Middle frontal gyrus (tissue), 1 donor: ENCODE data around the gene PCGF2.

Experiments used
- DNase-seq: peaks from one replicate; pipeline ENCODE4 v3.0.0-alpha.2; 2015; ENCODE audit warnings: low spot score; ENCODE audit errors: extremely low spot score

The PCGF2 gene

DNA sequence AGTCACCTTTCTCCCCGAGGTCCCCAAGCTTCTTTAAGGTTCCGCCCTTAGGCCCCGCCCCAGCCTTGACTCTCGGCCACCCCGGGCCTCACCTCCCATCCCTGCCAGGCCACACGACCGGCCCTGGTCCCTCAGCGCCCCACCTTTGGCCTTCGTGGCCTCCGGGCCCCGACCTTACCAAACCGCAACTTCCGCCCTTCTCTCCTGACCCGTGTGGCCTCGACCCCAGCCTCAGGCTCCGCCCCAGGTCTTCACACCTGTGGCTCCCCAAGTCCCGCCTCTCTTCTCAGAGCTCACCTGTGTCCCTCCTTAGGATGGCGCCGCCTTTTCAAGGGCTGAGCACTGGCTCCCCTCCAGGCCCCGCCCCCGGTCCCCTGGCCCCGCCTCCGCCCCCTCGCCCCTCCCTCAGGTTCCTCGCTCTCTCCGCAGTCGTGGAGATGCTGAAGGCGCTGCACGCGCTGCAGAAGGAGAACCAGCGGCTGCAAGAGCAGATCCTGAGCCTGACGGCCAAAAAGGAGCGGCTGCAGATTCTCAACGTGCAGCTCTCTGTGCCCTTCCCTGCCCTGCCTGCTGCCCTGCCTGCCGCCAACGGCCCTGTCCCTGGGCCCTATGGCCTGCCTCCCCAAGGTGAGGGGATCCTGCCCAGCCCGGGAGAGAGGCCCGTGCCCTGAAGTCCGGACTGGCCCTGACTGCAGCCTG lies 28.0 kb downstream of the PCGF2 start:
- DNase-seq, result no peak

DNA sequence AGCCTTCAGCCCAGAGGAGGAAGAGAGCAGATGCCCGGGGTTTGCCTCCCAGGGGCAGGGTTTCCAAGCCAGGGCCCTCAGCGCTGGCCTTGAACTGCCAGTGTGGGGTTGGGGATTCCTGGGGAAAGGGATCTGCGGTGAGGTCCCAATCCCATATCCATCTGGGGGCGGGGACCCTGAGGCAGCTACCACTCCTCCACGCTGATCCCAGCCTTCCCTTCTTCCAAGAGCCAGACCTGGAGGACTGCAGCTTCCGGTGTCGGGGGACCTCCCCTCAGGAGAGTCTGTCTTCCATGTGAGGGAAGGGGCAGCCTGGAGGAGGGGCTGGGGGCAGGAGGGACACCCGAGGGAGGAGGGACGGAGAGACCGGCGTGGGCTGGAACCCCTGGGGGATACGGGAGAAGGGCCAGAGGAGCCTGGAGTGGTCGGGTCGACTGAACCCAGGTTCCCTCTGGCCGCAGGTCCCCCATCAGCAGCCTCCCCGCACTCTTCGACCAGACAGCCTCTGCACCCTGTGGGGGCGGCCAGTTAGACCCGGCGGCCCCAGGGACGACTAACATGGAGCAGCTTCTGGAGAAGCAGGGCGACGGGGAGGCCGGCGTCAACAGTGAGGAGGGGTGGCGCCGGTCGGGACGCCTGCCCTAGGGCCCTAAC lies 28.7 kb downstream of the PCGF2 start:
- DNase-seq, result no peak

GRCh38 chr17:38717139-38717745 lies 30.9 kb downstream of the PCGF2 start:
- no peak for DNase-seq

GRCh38 chr17:38716368-38717005 lies 31.6 kb downstream of the PCGF2 start:
- DNase-seq, result no peak

GRCh38 chr17:38715216-38715943 lies 32.8 kb downstream of the PCGF2 start:
- no peak for DNase-seq

DNA sequence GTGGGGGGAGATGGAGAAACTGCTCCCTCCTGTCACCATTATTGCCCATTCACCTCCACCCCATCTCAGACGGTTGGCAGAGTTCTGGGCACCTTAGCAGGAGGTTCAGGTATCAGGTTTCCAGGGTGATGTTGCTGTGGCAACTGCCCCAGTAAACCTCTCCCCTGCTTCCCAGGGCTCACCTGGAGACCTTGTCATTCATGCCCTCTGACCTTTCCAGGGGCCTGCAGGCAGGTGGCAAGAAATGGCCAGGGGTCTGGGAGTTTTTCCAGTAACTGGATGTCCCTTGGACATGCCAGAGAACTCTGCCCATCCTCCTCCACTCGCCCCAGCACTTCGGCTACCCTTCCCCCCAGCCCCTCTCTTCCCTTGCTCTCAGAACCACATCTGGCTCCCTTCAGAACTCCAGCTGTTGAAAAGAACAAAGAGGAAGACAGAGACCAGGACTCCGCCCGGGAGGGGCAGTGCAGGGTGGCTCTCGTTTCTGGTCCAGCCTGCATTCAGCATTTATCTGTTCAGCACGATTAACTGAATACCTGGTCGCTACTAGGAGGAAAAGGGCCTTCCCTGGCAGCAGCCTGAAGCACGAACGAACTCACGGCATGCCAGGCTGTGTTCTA lies 34.6 kb downstream of the PCGF2 start:
- no peak for DNase-seq

DNA sequence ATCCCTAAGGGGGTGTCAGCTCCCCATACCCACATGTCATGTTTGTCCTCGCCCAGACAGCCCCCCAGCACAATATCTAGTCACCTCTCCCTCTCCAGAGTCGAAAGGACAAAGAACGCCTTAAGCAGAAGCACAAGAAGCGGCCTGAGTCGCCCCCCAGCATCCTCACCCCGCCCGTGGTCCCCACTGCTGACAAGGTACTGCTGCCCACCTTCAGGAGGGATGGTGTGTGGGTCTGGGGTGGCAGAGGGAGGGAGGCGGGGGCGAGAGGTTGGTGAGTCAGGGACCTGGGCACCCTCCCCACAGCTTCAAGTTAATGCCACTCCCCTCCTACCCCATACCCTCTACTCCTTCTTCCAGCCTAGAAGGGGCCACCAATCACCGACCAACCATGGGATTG lies 35.5 kb downstream of the PCGF2 start:
- no peak for DNase-seq

DNA sequence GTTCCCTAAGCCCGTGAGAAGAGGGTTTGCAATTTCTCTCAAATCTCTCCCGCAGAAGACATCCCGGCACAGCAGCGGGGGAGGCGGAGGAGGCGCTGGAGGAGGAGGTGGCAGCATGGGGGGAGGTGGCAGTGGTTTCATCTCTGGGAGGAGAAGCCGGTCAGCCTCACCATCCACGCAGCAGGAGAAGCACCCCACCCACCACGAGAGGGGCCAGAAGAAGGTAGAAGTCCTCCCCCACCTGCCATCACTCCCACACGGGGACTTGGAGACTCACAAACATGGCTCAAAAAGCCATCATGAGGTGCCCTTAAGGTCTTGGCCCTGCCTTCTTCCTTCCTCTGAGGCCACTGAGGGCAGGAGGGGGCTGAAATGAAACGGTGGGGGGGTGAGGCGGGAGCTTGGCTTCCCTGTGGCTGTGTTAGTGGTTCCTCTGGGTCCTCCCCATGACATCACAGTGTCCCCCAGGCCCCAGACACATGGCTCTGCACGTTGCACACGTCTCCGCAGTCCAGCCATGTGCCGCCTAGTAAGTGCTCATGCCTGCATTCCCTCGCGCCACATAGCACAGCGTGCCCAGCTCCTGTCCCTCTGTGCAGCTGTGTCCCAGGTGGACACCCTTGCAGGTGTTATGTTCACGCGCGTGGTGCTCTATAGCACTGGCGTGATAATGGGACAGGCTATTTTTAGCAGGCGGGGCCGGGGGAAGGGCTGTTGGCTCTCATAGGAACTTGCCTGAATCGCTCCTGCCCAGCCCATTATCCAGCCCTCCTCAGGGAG lies 36.2 kb downstream of the PCGF2 start:
- DNase-seq, result no peak

- DNase-seq, result no peak
These were observed 37.2 kb downstream of the PCGF2 start for GRCh38 chr17:38710985-38711384.

- no peak for DNase-seq
These were observed 37.6 kb downstream of the PCGF2 start for GRCh38 chr17:38710604-38710962.

DNA sequence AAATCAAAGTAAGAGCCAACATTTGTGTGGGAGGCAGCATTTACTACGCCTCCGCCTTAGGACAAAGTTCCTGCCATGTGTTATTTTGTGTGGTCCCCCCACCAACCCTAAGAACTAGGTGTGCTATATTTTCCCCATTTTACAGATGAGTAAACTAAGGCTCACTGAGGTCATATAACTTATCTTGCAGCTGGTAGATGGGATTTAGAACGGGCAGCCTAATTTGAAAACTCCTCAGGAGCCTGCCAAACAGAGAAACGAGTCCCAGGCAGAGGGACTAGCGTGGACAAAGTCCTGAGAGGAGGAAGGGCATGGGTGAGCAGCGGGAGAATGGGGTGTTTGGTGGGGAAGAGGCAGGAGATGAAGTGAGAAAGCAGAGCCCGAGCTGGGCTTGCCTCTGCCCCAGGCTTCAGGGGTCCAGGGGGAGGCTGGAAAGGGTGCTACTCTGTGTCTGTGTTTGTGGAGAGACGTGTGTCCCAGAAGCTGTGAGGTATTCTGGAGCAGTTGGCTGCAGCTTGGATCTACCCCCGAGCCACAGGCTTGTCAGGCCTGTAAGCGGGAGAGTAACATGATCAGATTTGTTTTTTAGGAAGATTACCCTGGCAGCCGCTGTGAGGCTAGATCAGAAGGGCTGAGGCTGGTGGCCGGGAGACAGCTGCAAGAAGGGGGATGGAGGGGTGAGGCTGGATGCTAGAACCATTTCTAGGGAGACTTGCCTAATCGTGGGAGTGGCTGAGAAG lies 38.1 kb downstream of the PCGF2 start:
- no peak for DNase-seq

- DNase-seq, result no peak
These were observed 38.9 kb downstream of the PCGF2 start for GRCh38 chr17:38709104-38709820.

DNA sequence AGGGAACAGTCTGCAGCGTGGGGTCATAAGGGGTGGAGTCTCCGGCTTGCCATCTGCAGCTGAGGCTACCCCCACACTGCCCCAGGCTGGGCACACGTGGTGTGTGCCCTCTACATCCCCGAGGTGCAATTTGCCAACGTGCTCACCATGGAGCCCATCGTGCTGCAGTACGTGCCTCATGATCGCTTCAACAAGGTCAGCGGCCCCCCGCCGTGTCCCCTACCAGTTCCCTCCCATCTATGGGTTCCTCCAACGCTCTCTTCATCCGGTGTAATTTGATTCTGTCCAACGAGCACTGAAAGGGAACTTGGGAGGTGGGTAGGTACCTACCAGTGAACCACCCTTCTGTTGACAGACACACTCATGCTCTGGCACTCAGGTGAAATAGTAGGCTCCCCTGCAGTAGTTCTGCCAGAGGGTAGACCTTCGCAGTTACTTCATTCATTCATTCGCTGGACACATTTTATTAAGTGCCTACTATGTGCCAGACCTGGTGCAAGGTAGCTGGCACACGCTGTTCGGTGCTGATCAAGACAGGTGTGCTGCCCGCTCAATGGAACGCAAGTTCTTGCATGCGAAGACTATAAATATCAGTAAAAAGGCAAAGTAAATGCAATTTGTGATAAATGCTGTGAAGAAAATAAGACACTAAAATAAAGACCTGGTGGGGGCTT lies 40.3 kb downstream of the PCGF2 start:
- DNase-seq, result no peak

- DNase-seq, result no peak
These were observed 41.5 kb downstream of the PCGF2 start for GRCh38 chr17:38706505-38707216.

- DNase-seq, result no peak
These were observed 42.2 kb downstream of the PCGF2 start for GRCh38 chr17:38705803-38706504.

DNA sequence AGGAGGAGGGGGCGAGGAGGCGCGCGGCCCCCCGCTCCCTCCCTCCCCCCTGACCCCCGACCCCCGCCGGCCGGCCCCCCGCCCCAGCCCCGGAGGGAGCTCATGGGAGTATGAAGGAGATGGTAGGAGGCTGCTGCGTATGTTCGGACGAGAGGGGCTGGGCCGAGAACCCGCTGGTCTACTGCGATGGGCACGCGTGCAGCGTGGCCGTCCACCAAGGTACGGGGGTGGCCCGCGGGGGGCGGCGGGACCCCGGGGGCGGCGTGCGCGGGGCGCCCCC lies 42.7 kb downstream of the PCGF2 start:
- no peak for DNase-seq
